HG03095 (cell line): ENCODE measurements around the gene DNAJA2.

Experiments
- ATAC-seq: cut with Tn5 transposase; IDR thresholded peaks from one replicate; pipeline ENCODE4 v1.9.1; 2021; ENCODE audit warnings: moderate library complexity; ENCODE audit not compliant: unreplicated experiment

DNAJA2 gene

DNA sequence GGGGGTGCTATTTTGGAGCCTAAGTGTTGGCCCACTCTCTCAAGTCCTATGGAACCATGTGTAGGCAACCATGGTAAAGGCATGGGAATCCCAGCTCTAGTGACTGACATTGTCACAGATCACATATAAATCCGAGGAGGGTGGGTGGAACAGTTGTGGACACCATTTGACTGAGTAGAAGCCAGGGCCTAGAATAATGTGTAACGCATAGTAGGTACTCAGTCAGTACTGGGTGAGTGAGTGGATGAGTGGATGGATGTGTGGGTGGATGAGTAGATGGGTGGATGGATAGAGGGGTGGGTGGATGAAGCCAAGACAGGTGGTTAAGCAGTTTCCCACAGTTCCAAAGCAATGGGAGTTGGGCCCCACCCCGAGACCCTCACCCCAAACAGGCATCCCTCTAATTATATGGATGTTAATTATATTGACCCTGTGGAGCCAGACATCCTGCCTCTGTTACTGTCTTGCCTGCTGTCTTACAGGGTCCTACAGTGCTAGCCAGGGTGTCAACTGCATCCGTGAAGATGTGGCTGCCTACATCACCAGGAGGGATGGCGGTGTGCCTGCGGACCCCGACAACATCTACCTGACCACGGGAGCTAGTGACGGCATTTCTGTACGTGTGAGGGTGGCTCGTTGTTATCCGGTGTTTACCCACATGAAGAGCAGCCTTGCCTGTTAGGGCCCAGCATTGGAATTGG is 67.0 kb downstream of the DNAJA2 start:
- ATAC-seq = no peak
